RWPE2 (cell line): ENCODE data around the gene SLX4IP.

Experiments
- ATAC-seq: fragments of 200-7000 bp; cut with Tn5 transposase; 3 replicates; pipeline ENCODE4 v1.9.1; 2021; ENCODE audit warnings: low read depth
- DNase-seq: peaks from one replicate; pipeline ENCODE4 v3.0.0-alpha.2; 2020; ENCODE audit warnings: low spot score
- H3K27ac ChIP-seq: fragments of 450-650 bp; 2 replicates; pipeline ENCODE4 v1.5.1; 2017; ENCODE audit warnings: mild to moderate bottlenecking; ENCODE audit not compliant: poor library complexity, severe bottlenecking
- H3K27me3 ChIP-seq: fragments of 250-450 bp; sonication (Bioruptor Pico); 2 replicates; pipeline ENCODE4 v1.5.1; 2021; ENCODE audit warnings: mild to moderate bottlenecking, moderate library complexity; ENCODE audit not compliant: insufficient read depth, poor library complexity, severe bottlenecking
- H3K36me3 ChIP-seq: fragments of 250-450 bp; sonication (Bioruptor Pico); 2 replicates; pipeline ENCODE4 v1.5.1; 2020; ENCODE audit warnings: low read depth, mild to moderate bottlenecking, moderate library complexity
- H3K4me1 ChIP-seq: fragments of 250-450 bp; sonication (Bioruptor Pico); 2 replicates; pipeline ENCODE4 v1.5.1; 2021; ENCODE audit warnings: mild to moderate bottlenecking, moderate library complexity; ENCODE audit not compliant: insufficient read depth, poor library complexity, severe bottlenecking
- H3K4me3 ChIP-seq: fragments of 250-450 bp; sonication (Bioruptor Pico); 2 replicates; pipeline ENCODE4 v1.5.1; 2021; ENCODE audit warnings: mild to moderate bottlenecking, moderate library complexity; ENCODE audit not compliant: severe bottlenecking
- H3K9me3 ChIP-seq: fragments of 250-450 bp; sonication (Bioruptor Pico); 2 replicates; pipeline ENCODE4 v1.5.1; 2021; ENCODE audit warnings: mild to moderate bottlenecking, moderate library complexity; ENCODE audit not compliant: severe bottlenecking
- CTCF ChIP-seq: fragments of 450-650 bp; IDR thresholded peaks from one replicate; pipeline ENCODE4 v1.5.1; 2017; ENCODE audit warnings: mild to moderate bottlenecking, moderate library complexity; ENCODE audit not compliant: poor library complexity, severe bottlenecking

SLX4IP gene

DNA sequence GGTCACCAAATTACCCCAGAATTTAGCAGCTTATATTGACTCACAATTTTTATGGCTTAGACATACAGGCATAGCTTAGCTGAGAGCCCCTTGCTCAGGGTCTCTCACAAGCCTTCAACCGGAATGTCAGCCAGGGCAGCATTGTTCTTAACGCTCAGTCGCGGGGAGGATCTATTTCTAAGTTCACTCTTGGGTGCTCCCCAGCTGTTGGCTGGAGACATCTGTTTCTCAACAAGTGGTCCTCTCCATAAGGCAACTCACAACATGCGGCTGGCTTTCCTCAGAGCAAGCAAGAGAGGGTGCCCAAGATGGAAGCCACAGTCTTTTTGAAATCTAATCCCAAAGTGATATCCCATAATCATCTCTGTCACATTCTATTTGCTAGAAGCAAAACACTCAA, 46.6 kb downstream of the SLX4IP start:
- TF ChIP-seq CTCF, result no peak
- no peak for ATAC-seq
- H3K27me3 ChIP-seq, result no peaks in the 10 kb centered on the region
- no peak overlapping the region for H3K27ac ChIP-seq
- H3K4me1 ChIP-seq, result no peaks in the 10 kb centered on the region
- no peak for DNase-seq
- H3K4me3 ChIP-seq, result no peak overlapping the region
- H3K9me3 ChIP-seq, result no peaks in the 10 kb centered on the region
- H3K36me3 ChIP-seq, result no peaks in the 10 kb centered on the region

GRCh38 chr20:10483691-10484090, 48.6 kb downstream of the SLX4IP start:
- no peaks in the 10 kb centered on the region for H3K27me3 ChIP-seq
- DNase-seq (no peak), ATAC-seq (no peak)
- H3K4me1 ChIP-seq, result no peaks in the 10 kb centered on the region
- no peak overlapping the region for H3K27ac ChIP-seq
- no peak overlapping the region for H3K4me3 ChIP-seq
- no peaks in the 10 kb centered on the region for H3K36me3 ChIP-seq
- no peaks in the 10 kb centered on the region for H3K9me3 ChIP-seq
- TF ChIP-seq CTCF, result no peak

GRCh38 chr20:10487142-10488136, 52.3 kb downstream of the SLX4IP start:
- Histone ChIP-seq H3K4me1 (peaks cover 6% of the 10 kb centered on the region), H3K4me3 (no peak overlapping the region), H3K9me3 (no peaks in the 10 kb centered on the region), H3K27ac (no peak overlapping the region), H3K27me3 (no peaks in the 10 kb centered on the region), H3K36me3 (no peaks in the 10 kb centered on the region)
- TF ChIP-seq CTCF, result no peak
- ATAC-seq (peak; percentile 35; the same call in 1 of the 3 replicates), DNase-seq (no peak)

DNA sequence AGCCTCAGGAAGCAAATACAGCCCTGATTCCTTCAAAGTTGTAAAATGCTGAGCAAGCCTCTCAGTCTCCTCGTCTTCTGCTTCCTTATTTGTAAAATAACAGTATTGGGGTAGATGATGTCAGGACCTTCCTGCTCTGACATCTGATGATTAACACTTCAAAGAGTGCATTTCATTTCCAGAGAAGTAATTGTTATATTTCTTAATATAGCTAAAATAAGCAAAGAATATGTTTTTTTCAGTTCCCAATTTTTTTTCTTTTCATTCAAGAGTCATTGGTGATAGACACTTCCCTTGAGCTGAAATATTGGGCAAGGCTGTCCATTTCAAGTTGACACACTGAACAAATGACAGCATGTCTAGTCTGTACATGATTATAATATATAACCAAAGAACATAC, 53.4 kb downstream of the SLX4IP start:
- TF ChIP-seq CTCF, result no peak
- DNase-seq, result no peak
- Histone ChIP-seq H3K27me3 (no peaks in the 10 kb centered on the region), H3K4me1 (peaks cover 6% of the 10 kb centered on the region), H3K9me3 (no peaks in the 10 kb centered on the region), H3K27ac (no peak overlapping the region), H3K4me3 (no peak overlapping the region), H3K36me3 (no peaks in the 10 kb centered on the region)
- no peak for ATAC-seq

DNA sequence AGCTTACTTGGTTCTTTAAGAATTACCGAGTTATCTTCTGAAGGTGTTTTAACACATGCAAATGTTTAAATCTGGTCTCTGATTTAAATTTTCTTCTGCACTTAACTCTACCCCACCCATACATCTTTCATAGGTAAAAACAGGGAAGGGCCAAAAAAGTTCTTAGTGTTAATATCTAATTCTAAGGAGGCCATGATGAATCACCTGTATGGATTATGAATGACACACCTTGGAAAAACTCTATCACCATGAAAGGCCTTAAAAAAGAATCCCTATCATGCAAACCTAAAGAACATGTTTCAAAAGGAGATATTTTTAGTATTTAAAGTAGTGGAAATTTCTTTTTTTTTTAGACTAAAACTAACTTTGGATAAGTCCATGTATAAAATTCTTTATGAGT, 54.7 kb downstream of the SLX4IP start:
- Histone ChIP-seq H3K9me3 (no peaks in the 10 kb centered on the region), H3K4me3 (no peak overlapping the region), H3K27me3 (no peaks in the 10 kb centered on the region), H3K36me3 (no peaks in the 10 kb centered on the region), H3K27ac (no peak overlapping the region), H3K4me1 (peaks cover 6% of the 10 kb centered on the region)
- DNase-seq (no peak), ATAC-seq (peak; percentile 66)
- no peak for TF ChIP-seq CTCF
